Left kidney (tissue), 8 donors: Measurements from ENCODE around the gene SAMD4A. TPM values are rescaled to one million over a fixed set of nuclear protein-coding genes. Genes with fewer than 3 reads are reported as not detected.

Source experiments
- DNase-seq: peaks from one replicate; pipeline ENCODE4 v3.0.0-alpha.2; 2013
- long read RNA-seq, 8 donors: transcript quantifications; one replicate each; lab custom pipeline, GENCODE V29; 2026
- polyA plus RNA-seq: library from polyadenylated mRNA; unstranded; fragments of 120-200 nt; gene quantifications from one replicate; pipeline ENCODE4 v1.2.1, GENCODE V29; 2013; ENCODE audit not compliant: insufficient read length

The SAMD4A gene, protein sequence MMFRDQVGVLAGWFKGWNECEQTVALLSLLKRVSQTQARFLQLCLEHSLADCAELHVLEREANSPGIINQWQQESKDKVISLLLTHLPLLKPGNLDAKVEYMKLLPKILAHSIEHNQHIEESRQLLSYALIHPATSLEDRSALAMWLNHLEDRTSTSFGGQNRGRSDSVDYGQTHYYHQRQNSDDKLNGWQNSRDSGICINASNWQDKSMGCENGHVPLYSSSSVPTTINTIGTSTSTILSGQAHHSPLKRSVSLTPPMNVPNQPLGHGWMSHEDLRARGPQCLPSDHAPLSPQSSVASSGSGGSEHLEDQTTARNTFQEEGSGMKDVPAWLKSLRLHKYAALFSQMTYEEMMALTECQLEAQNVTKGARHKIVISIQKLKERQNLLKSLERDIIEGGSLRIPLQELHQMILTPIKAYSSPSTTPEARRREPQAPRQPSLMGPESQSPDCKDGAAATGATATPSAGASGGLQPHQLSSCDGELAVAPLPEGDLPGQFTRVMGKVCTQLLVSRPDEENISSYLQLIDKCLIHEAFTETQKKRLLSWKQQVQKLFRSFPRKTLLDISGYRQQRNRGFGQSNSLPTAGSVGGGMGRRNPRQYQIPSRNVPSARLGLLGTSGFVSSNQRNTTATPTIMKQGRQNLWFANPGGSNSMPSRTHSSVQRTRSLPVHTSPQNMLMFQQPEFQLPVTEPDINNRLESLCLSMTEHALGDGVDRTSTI
- 10.1 TPM for polyA plus RNA-seq
- long read RNA-seq, donor 1, result 0 reads
- long read RNA-seq, donor 2, full-length matches to known transcripts, result 1 of 1 reads
- long read RNA-seq, donor 2, partial matches to known transcripts, result 0 of 1 reads
- long read RNA-seq, donor 2, other reads (novel, unspliced or antisense), result 0 of 1 reads
- long read RNA-seq, donor 3, result 0 reads
- long read RNA-seq, donor 4, result 0 reads
- long read RNA-seq, donor 5, result 0 reads
- long read RNA-seq, donor 6, partial matches to known transcripts, result 0 of 1 reads
- long read RNA-seq, donor 6, other reads (novel, unspliced or antisense), result 0 of 1 reads
- long read RNA-seq, donor 7, partial matches to known transcripts, result 0 of 2 reads
- long read RNA-seq, donor 7, other reads (novel, unspliced or antisense), result 0 of 2 reads
- long read RNA-seq, donor 8, result 0 reads

DNA sequence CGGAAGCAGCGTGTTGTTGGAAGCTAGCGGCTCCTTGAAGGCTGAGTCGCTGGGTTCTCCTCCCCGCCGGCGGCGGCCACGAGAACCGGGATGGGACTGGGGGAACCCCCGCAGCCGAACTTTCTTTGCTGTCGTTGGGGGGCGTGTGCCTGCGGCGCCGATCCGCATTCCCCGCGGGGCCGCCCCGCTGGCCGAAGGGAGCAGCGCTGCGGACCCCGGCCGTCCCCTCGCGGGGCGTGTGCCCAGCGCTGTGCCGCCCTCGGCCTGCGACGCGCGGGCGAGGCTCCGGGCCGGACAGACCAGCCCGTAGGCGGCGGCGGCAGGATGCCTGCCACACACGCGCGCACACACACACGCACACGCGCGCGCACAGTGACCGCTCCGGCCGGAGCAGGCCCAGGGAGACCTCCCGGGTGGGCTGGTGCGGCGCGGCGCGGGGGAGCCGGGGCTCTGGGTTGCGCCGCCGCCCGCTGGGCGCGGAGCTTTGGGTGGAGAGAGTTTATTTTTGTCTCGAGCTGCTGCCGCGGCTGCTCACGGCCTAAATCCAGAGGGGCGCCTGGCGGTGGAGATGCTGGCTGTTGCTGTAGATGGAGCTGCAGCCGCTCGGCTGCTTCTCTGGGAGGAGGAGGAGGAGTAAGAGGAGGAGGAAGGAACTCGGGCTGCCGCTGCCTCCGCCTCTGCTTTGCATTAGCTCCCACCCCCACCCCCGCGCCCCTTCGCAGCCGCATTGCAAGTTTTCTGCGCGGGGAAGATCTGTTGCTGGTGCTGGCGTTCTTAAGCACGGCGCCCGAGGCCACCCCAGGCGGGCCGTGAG is at the start of gene SAMD4A:
Gene SAMD4A, plus strand, starts transcription at position 719 of the 814 bp plus-strand sequence. CDS start 789 bp downstream, outside the sequence.
- peak; percentile 76 for DNase-seq

DNA sequence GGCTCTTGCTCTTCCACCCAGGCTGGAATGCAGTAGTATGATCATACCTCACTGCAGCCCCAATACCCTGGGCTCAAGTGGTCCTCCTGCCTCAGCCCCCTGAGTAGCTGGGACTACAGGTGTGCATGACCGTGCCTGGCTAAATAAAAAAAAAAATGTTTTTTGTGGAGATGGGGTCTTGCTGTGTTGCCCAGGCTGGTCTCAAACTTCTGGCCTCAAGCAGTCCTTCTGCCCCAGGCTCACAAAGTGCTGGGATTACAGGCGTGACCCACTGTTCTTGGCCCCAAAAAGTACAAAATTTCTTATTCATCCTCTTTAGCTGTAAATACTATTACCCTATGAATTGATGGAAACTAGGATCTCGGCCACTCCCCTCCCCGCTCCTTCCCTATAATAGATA is 42.5 kb upstream of the SAMD4A start:
- DNase-seq, result no peak

GRCh38 chr14:54528973-54529372 is 38.0 kb upstream of the SAMD4A start:
- DNase-seq, result no peak

DNA sequence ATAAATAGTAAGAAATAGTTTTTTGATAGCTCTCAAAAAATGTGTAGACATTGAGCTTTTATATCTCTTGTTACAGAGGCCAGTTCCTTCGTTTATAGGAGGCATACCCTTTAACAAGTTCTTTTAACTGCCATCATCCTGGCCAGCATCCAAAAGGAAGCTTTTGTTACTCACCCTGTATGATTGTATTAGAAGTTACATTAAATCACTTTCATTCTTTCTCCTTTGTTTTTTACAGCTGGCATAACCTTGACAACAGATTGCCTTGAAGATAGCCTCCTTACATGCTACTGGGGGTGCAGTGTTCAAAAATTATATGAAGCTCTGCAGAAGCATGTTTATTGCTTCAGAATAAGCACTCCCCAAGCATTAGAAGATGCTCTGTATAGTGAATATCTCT is 37.1 kb upstream of the SAMD4A start:
- no peak for DNase-seq

- DNase-seq, result no peak
These were observed 34.6 kb upstream of the SAMD4A start for GRCh38 chr14:54532111-54533012.

DNA sequence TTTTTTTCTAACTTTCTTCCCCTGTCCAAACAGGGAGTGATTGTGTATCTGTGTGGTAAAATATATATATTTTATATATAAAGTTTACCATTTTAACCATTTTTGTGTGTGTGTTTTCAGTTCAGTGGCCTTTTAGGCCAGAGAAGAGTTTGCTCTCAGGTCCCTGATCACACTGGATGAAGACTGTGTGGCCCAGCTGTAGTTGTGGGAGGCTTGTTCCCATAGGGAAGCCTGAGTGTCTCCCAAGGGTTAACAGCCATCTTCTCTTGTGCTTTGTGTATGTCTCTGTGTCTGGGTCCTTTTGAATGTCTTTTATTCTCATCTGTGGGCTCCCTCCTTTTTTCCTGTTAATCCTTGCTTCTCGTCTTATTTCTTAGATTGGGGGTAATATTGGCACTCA is 33.8 kb upstream of the SAMD4A start:
- no peak for DNase-seq

GRCh38 chr14:54535126-54535525 is 31.8 kb upstream of the SAMD4A start:
- DNase-seq, result no peak

- no peak for DNase-seq
These were observed 31.3 kb upstream of the SAMD4A start for GRCh38 chr14:54535646-54536045.

GRCh38 chr14:54537651-54538050 is 29.3 kb upstream of the SAMD4A start:
- no peak for DNase-seq

- no peak for DNase-seq
These were observed 28.9 kb upstream of the SAMD4A start for GRCh38 chr14:54538055-54538454.

DNA sequence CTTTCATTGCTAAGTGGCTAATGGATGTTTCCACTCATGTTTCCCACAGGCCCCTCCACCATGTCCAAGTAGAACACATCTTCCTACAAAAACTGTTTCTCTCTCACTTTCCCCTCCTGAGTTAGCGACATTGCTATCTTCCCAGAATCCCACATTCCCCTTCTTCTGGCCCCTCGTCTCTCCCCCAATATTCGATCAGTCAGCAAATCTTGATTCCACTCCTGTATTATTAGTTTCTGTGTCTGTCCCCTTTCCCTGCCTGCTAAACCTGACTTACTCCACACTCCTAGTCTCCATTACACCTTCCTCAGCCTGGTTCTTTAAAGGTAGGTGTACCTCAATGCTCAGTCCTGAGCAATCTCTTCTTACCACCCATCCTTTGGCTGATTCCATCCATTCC is 19.3 kb upstream of the SAMD4A start:
- DNase-seq, result no peak

- no peak for DNase-seq
These were observed 18.4 kb upstream of the SAMD4A start for GRCh38 chr14:54548491-54548890.

DNA sequence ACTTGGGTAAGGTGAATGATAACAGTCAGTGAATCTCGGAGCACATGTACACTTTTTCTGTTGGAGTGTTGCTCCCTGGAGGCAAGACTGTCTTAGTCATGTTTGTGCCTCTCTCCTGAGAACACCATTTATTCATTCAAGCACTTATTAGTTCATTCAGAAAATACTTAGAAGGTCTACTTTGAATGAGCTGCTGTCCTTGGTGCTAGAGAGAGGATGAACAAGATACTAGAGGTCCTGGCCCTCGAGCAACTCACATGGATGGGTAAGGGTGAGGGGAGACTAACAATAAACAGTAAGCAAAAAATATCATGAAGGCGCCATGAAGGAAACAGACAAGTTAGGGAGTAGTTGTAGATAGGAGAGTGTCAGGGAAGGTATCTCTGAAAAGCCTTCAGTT is 17.1 kb upstream of the SAMD4A start:
- DNase-seq, result no peak

- no peak for DNase-seq
These were observed 16.4 kb upstream of the SAMD4A start for GRCh38 chr14:54550514-54550913.

GRCh38 chr14:54554401-54554800 is 12.5 kb upstream of the SAMD4A start:
- no peak for DNase-seq

GRCh38 chr14:54555651-54556050 is 11.3 kb upstream of the SAMD4A start:
- no peak for DNase-seq

GRCh38 chr14:54556535-54556934 is 10.4 kb upstream of the SAMD4A start:
- no peak for DNase-seq

GRCh38 chr14:54562334-54562733 is 4.6 kb upstream of the SAMD4A start:
- DNase-seq, result no peak

GRCh38 chr14:54564071-54564867 is 2.7 kb upstream of the SAMD4A start:
- DNase-seq, result peak; percentile 45
